Omental fat pad (tissue), 4 donors: ENCODE data around the gene LIX1L. TPM values are rescaled to one million over a fixed set of nuclear protein-coding genes. Genes with fewer than 3 reads are reported as not detected.
A peak's percentile ranks its signal among the peaks of the same experiment; 100 is the strongest.

Experiments used
- ATAC-seq: fragments of 150-250 bp; one replicate; pipeline ENCODE4 v1.9.1; 2016; ENCODE audit warnings: mild to moderate bottlenecking, moderate library complexity; ENCODE audit not compliant: low FRiP score
- DNase-seq: peaks from one replicate; pipeline ENCODE4 v3.0.0-alpha.2; 2019; ENCODE audit warnings: low spot score
- CTCF ChIP-seq, 3 donors: fragments of 450-650 bp; IDR thresholded peaks; one replicate each; pipeline ENCODE4 v1.5.1; 2016 to 2017; ENCODE audit warnings: antibody characterized with exemption in 3 of 3, mild to moderate bottlenecking in 3 of 3, moderate library complexity in 2 of 3
- total RNA-seq, 4 donors: library from RNA; depleted of rRNA; stranded (reverse); fragments of >200 nt; gene quantifications; one replicate each; pipeline ENCODE4 v1.1.0, GENCODE V29; 2016

LIX1L gene
- total RNA-seq, 4 donors from 2014 or later = 15.4 to 34.0 (median 28.3) TPM

GRCh38 chr1:145991735-145992412 lies 34.1 kb upstream of the LIX1L start:
- no peak for DNase-seq
- TF ChIP-seq CTCF (IDR thresholded peaks at IDR 0.05) = no peak
- ATAC-seq = no peak

- no peak for TF ChIP-seq CTCF (IDR thresholded peaks at IDR 0.05)
- DNase-seq (no peak), ATAC-seq (peak; percentile 21)
Measured at GRCh38 chr1:145990249-145990855, 32.5 kb upstream of the LIX1L start.

DNA sequence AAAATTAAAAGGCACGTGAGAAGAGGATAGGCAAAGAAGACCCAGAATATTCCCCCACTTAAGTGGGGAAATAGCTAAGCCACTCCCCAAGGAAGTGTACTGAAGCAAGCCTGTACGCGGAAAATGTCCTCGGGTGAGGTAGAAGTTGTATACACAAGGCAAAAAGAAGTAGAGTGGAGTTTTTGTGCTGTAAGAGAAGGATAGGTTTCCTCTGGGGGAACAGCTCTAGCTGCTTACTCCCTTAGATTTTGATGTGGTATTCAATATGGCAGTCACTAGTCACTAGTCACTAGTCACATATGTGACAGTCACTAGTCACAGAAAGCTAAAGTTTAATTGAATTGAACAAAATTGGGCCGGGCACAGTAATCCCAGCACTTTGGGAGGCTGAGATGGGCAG lies 31.0 kb upstream of the LIX1L start:
- TF ChIP-seq CTCF (IDR thresholded peaks at IDR 0.05) = no peak
- ATAC-seq (no peak), DNase-seq (no peak)

- ATAC-seq = no peak
- no peak for DNase-seq
- no peak for TF ChIP-seq CTCF (IDR thresholded peaks at IDR 0.05)
Measured at GRCh38 chr1:145987926-145988325, 30.1 kb upstream of the LIX1L start.

DNA sequence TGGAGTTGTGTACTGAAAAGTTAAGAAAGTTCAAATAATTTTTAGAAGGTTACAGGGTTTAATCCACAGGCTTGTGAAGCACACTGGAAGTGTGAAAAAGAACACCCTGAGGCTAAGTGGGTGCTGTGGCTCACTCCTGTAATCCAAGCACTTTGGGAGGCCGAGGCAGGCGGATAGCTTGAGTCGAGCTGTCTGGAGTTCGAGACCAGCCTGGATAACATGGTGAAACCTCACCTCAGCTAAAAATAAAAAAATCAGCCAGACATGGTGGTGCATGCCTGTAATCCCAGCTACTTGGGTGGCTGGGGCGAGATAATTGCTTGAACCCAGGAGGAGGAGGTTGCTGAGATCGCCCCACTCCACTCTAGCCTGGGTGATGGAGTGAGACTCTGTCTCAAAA lies 28.7 kb upstream of the LIX1L start:
- DNase-seq = no peak
- no peak for ATAC-seq
- TF ChIP-seq CTCF (IDR thresholded peaks at IDR 0.05) = no peak

DNA sequence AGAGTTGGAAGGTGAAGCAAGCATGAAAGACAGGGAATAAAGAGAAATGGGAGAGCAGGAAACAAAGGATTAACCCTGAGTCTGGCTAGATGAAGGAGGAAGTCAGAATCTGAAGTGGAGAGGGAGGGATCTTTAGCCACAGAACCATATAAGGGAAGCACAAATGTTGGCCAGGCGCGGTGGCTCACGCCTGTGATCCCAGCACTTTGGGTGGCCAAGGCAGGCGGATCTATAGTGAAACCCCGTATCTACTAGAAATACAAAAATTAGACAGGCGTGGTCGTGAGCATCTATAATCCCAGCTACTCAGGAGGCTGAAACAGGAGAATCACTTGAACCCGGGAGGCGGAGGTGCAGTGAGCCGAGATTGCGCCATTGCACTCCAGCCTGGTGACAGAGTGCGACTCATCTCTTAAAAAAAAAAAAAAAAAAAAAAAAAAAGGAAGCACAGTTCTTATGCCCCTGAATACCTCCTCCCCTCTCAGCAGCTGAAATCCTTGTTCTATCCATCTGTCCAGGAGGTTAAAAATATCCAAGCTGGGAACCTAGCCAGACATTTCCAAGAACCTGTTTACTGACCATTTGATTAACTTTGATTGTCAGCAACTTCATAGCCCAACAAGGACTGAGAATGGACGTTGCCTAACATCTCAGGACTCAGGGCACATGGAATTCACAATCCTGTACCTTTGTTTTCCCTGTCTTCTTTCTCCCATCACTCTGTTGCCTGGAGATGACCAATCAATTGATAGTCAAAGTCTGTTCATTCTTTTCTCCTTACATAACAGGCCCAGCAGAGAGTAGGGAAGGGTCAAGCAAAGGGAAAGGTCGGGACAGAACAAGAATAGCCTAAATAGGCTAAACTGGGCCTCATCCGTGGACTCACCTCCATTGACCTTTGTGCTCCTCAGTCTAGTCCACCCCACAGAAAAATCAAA lies 28.0 kb upstream of the LIX1L start:
- ATAC-seq = peak; percentile 19
- no peak for TF ChIP-seq CTCF (IDR thresholded peaks at IDR 0.05)
- DNase-seq = no peak
